ENCODE measurements around the gene DACT2.

DACT2 gene

DNA sequence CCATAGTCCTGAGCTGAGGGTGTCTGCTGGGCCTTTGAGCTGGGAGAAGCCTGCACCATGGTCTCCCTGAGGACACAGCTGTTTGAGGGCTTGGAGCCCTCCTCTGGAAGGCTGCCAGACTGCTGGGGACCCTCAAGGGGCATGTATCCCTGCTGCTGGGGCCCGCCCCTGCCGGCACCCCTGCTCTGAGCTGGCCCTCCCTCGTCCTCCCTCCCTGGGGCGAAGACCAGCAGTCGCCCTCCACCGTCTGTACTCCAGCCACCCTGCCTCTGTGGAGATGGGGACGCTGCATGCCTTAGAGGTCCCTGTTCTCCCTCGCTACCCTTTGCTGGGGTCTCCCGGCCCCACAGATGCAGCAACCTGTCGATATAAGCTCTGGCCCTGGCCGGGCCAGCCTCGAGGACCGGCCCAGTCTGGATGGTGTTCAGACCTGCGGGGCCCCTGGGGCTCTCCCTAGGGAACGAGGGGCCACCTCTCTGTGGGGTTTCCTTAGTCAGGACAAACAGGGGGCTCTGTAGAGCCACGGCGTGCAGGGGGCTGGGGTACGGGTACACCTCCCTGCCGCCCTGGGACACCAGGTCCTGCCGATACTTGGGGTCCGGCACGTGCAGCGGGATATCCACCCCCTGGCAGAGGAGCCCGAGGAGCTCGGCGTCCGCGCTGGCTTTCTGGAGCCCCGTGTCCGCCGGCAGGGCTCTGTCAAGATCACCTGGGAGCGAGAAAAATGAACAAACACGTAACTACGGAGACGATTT lies 11.0 kb downstream of the DACT2 start:
- in situ Hi-C loops (cut with MboI; ENCODE audit: low pct_unique_long_range_greater_than_20kb, low sequenced_read_pairs): no loop called here
- no peak for DNase-seq

DNA sequence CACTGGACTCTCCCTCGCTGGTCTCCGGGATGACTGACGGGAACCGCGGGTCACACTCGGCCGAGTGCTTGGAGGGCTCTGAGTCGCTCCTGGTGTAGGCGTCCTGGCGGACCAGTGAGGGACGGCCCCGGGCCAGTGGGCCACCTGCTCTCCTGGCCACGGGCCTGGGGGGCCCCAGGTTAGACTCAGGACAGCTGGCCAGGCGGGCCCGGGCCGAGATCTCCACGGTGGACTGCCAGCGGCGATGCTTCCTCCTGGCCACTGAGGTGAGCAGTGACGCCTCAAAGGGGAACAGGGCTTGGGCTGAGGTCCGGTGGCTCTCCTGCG lies 11.9 kb downstream of the DACT2 start:
- in situ Hi-C loops (cut with MboI; ENCODE audit: low pct_unique_long_range_greater_than_20kb, low sequenced_read_pairs): no loop called here
- DNase-seq: no peak

DNA sequence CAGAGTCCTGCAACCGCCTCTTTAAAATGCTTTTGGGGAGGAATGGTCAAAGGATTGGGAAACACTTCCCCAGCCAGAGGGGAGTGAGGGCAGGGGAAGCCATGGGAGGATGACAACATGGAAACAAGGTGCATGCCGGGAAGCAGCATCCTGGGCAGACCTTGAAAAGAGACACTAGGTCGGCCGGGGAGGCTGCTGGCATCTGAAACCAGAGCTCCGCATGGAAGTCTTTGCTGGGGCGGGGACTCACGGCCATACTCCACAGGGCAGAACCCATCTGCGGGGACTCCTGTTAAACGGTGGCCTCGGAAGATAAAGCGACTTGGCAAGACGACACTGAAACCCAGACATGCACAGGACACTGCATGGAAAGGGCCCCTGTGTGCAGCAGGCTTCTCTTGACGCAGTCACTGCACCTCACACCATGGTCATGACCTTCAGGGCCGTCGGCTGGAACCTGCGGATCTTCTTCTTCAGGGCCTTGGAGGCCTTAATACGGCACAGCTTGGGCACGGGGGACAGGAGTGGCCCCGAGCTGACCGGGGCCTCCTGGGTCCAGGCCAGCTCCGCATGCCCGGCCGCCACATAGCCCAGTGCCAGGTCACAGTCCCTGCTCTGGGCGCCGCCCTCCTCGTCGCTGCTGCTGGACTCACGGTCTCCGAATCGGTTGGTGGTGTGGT lies 12.4 kb downstream of the DACT2 start:
- no peak for DNase-seq
- in situ Hi-C loops (cut with MboI; ENCODE audit: low pct_unique_long_range_greater_than_20kb, low sequenced_read_pairs): no loop called here

DNA sequence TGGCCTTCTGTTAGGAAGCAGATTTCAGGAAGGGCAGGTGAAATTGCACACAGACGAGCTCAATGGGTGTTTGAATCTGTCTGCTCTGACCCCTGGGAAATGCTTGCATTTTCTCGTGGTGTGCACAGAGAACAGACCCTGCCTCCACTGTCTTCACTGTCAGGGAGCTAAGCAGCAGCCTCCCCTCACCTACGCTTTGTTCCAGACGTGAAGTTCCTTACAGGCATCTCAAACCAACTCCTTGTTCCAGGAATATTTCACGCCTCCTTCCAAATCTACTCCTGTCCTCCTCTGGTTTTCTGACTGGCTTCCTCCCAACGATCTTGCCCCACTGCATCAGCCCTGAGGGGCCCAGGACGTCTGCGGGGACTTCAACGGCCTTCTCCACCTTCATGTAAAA lies 13.7 kb downstream of the DACT2 start:
- DNase-seq: no peak
- in situ Hi-C loops (cut with MboI; ENCODE audit: low pct_unique_long_range_greater_than_20kb, low sequenced_read_pairs): no loop called here

DNA sequence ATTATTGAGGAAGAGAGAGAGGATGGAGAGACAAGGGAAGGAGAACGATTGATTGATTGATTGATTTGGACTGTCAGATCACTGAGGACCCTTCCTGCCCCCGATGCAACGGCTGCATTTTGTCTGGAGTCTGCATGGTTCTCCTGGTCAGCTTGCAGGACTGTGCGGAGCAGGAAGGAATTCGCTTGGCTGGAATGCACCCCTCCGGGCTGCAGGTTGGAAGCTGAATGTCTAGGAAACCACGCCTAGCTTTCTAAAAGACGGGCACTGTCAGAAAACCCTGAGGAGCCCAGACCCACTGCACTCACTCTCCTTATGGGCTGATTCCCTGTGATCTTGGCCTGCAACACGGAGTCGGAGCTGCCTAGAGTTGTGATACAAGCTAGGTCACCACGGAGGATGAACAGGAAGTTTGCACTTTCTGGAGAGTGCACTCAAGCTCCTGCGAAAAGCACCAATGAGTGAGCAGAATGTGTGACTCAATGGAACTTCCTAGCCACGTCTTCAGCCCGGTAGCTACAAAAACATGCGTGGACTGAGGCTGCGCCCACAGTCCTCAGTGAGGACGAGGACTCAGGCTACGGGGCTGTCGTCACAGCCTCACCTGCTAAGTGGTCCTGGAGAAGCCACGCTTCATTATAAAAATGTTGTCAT lies 14.4 kb downstream of the DACT2 start:
- in situ Hi-C loops (cut with MboI; ENCODE audit: low pct_unique_long_range_greater_than_20kb, low sequenced_read_pairs): no loop called here
- DNase-seq: no peak

DNA sequence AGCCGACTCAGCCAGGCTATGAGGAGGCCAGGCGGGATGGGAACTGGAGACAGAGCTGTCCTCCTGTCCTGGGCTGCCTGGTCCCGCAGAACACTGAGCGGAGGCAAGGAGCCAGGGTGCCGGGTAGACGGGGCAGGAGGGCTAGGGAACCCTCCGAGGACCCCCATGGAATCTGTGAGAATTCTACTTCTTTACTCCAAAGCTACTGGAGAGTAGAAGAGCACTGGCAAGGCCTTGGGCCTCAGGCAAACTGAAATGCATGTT lies 14.9 kb downstream of the DACT2 start:
- no peak for DNase-seq
- in situ Hi-C loops (cut with MboI; ENCODE audit: low pct_unique_long_range_greater_than_20kb, low sequenced_read_pairs): no loop called here

DNA sequence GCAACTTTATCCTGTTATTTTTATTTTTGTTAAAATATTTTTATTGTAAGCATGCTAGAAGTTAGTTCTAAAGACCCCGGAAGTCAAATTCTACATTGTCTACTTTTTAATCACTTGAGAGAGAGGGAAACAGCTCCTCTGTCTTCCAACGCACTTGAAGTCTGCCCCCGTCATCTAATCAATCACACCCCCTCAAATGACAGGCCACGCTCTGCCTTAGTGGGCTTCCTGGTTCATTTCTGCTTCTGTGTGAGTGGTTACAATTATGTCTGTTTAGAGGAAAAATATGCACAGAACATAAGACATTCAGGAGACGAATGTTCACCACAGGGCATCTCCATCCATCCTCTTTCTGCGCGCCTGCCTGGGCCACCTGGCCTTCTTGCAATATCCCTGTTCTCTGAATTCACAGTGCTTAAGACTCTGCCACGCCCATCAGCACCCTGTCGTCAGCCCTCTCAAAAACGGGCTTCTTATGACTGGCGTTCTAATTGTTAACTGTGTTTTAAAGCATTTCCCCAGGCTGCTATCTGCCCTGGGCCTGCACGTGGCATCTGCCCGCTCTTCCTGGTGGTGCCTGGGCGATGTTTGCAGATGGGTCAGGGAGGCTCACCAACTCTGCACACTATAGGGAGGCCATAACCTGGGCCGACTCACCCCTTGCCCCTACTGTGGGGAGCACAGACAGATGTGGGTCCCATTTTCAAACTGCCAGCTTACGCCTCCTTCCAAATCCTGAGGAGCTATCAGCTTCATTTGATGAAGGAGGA lies 15.4 kb downstream of the DACT2 start:
- in situ Hi-C loops (cut with MboI; ENCODE audit: low pct_unique_long_range_greater_than_20kb, low sequenced_read_pairs): no loop called here
- no peak for DNase-seq

DNA sequence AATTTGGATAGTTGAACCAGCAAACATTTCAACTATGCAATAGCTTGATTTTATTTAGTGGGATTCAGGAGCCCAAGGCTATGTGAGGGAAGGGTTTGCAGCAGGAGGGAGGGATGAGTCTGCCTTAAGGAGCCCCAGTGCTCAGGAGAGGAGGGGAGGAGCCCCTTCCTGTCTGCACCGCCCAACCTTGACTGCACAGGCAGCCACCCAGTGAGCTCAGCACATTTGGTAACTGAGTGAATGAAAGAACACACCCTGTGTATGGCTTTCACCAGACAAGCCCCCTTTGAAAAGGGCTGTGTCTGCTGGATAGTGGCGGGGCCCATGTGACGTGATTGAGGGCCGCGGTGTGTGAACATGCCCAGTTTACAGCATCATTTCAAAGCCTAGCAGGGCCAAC lies 17.0 kb downstream of the DACT2 start:
- in situ Hi-C loops (cut with MboI; ENCODE audit: low pct_unique_long_range_greater_than_20kb, low sequenced_read_pairs): no loop called here
- DNase-seq: no peak

DNA sequence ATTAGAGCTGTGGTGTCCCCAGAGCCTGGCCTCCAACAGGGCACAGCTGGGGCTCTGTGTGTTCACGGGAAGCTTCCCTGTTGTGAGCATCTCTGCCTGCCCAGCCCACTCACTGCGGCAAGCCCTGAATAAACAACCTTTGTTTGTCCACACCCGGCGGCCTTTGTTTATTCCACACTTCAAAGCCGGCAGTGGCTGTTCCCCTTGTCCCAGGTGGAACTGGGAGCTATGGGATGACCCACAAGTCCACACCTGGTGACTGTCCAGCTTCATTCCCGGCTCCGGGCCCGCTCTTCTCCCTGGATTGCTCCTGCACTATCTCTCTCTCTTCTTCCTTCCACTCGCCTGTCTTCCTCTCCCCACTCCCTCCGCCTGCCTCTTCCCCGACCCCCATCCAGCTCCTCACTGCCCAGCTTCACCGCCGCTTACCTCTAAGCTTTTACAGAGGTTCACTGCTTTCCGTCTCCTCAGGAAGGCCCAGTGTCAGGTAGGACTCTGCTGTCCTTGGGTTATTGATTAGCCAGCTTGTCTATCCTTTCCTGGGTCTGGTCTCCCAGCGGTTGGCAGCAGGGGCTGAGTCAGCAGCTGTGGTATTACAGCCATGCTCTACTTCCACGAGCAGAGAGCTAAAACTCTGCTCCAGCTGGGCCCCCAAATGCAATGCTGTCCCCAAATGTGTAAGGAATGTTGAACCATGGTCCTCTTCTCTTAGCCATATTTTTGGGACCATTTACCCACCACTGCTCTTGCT lies 17.8 kb downstream of the DACT2 start:
- in situ Hi-C loops (cut with MboI; ENCODE audit: low pct_unique_long_range_greater_than_20kb, low sequenced_read_pairs): no loop called here
- DNase-seq: no peak

DNA sequence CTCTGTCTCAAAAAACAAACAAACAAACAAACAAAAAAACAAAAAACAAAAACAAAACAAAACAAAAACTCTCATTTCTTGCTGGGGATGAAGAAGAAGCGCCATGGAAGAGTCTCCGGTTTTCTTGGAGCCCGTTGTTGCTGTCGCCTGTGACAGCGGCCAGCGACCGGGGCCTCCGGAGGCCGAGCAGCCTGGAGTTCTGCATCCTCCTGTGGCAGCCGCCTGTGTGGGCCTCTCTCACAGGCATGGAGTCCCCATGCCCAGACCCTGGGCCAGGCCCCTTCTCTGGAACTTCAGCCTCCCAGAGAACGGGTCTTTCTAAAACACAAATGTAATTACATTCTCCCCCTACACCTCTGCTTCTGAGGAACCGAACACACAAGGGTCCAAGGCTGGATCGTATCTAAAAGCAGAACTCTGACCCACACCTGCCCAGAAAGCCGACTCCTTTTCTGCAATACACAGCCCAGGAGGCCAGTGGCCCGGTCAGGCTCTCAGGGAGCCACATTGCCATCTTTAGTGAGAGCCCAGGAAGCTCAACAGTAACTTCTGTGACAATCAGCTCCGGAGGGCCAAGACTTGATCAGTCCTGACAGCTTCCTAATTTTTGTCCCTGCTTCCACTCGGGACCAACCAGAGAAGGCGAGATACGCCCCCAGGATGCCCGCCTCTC lies 18.5 kb downstream of the DACT2 start:
- in situ Hi-C loops (cut with MboI; ENCODE audit: low pct_unique_long_range_greater_than_20kb, low sequenced_read_pairs): no loop called here
- DNase-seq: no peak

DNA sequence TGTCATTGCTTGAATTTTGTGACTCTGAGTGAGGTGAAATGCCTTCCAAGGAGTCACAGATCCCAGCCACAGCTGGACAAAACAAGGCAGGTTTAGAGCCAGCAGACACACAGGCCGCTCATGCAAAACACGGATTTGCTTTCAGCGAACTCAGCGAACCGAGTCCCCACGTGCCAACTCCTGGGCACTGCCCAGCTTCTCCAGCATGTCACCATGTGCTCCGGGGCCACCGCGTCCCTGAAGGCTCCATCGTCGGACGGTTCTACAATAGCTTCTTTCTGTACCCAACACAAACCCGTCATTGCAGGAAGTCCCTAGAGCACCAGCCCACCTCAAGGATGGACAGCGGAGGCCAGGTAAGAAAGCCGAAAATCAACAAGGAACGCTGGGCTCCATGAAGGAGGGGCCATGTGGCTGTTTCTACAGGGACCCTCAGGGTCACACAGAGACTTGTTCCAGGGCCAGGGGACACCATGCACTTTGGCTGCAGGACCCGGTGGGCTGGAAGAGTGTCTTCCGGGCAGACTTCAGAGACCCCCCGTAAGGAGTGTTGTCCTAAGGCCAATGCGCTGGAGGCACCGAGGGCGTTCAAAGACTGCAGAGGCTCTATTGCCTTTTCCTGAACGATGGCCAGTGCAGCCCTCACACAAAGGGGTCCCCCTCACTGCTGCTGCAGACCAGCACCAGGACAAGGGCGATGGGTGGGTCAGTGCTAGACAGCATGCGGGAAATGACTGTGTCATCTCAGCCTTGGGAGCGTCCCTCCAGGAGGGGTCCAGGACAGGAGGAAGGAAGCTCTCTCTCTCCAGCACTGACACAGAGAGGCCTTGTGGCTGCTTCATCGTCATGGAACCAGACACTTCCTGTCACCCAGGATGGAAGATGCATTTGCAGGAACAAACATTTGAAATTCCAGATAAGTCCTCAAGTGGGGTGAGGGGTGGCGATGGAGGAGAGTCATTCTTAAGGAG lies 19.8 kb downstream of the DACT2 start:
- in situ Hi-C loops (cut with MboI; ENCODE audit: low pct_unique_long_range_greater_than_20kb, low sequenced_read_pairs): no loop called here
- DNase-seq: no peak

DNA sequence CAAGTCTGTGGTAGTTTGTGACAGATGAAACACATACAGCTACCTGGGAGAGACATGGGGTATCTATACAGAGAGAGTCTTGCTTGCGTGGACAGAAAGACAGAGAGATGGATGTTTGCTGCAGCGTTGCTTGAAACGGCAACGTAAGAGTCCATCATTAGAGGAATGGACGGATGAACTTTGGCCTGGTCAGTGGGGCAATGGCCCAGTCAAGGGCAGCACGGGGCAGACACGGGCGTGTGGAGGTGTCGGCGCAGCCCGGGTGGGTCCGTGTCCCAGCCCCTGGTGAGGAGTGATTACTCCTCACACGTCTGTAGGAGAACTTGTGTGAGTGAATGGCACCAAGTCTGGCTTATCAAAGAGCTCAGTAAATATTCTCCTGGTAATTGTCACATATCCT lies 21.9 kb downstream of the DACT2 start:
- DNase-seq: no peak
- in situ Hi-C loops (cut with MboI; ENCODE audit: low pct_unique_long_range_greater_than_20kb, low sequenced_read_pairs): no loop called here

DNA sequence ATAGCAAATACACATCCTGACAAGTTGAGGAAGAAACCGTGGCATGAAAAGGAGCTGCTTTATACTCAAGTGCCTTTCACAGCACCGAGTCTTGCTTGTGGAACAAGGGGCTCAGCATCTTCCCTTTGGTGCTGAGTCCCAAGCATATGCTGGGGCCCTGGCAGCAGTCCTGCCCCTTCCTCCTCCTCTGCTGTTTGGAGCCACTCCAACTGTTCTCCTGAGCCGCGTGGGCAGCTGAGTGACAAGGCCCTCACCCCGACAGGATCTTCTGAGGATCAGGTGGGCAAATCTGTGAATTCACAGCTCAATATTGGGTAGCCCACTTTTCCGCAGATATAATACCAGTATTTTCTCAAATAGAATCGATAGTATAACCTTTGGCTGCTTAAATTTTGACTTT lies 24.7 kb downstream of the DACT2 start:
- DNase-seq: no peak
- in situ Hi-C loops (cut with MboI; ENCODE audit: low pct_unique_long_range_greater_than_20kb, low sequenced_read_pairs): no loop called here

DNA sequence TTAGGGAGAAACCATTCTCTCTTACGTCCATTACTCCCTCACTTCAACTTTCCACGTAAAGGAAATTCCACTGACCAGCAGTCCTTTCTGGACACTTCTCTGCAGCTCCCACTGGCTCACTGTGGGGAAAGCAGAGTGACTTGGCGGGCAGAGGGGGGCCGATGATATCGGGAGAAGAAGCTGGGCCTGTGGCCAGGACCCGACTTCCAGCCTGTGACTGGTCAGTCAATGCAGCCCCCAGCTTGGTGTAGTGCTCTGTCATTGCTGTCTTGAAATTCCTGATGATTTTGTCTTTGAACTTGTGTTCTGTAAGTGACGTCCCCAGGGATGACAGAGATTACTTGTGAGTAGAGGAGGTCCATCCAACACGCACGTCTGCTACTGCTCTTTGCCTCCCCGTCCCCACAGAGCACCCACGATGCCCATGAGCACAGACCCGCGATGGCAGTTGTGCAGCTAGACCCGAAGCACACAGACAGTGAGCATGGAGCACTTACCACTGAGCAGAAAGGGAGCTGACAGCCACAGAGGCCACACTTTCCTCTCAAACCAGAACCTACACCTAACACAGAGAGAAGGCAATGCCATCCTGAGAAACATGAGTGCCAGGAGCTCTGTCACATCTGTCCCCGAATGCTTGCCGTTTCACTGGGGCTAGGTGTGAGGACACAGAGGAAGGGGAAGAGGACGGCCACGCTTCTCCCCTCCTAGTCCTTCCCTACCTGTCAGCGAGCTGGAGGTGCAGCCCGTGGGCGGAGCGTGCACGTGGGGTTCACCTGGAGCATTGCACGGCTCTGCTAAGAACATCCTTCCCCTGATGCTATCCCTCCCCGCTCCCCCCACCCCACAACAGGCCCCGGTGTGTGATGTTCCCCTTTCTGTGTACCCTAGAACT lies 25.7 kb downstream of the DACT2 start:
- DNase-seq: no peak
- in situ Hi-C loops (cut with MboI; ENCODE audit: low pct_unique_long_range_greater_than_20kb, low sequenced_read_pairs): no loop called here

DNA sequence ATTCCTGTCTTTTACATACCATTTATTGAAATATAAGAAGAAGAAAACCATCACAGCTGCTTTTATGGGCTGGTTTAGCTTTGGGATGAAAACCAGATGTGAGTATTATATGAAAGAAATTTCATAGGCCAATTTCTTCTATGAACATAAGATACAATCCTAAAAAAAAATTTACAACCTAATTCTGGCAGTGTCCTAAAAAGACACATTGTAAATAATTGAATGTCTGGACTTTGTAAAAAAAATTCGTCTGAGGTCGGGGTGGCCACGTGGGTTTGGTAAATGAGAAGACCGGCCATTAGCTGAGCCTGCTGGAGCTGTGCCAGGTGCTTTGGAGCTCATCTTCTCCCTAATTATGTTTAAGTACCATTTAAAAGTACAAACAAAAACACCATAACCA lies 26.8 kb downstream of the DACT2 start:
- DNase-seq: no peak
- in situ Hi-C loops (cut with MboI; ENCODE audit: low pct_unique_long_range_greater_than_20kb, low sequenced_read_pairs): no loop called here

DNA sequence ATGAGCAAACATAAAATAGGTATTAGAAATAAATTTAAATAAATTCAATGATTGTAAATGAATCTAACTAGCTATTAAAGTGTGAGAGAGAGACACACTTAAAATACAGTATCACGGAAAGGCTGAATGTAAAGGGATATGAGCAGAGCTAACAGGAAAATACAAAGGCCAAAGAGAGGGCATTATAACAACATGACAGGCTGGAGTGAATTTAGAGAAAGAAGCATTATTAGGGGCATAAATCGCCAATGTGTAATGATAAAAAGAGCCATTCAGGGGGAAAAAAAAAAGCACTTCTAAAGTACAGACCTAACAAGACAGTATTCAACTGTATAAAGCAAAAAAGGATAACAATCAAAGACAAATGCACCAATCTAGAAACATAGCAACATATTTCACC lies 28.1 kb downstream of the DACT2 start:
- in situ Hi-C loops (cut with MboI; ENCODE audit: low pct_unique_long_range_greater_than_20kb, low sequenced_read_pairs): no loop called here

DNA sequence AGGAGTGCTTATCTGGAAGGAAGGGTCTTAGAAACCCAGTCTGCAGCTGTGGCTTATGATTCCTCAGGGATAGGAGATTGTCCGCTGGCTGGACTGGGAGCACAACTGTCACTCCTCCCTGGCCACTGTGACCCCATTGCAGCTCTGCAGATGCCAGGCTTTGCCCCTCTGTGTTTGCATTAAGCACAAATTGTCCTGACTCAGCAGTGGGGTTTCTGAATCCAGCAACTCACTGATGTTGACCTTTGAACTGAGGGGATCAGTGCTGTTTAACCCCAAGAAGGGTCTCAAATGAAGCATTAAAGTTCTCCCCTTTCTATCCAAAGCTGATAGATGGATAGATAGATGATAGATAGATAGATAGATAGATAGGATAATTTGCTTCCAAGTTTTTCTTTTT lies 29.5 kb downstream of the DACT2 start:
- in situ Hi-C loops (cut with MboI; ENCODE audit: low pct_unique_long_range_greater_than_20kb, low sequenced_read_pairs): no loop called here
- no peak for DNase-seq

More for the DNA sequence above, 28.1 kb downstream of the DACT2 start:
- no peak for DNase-seq

Data from KBM-7 (cell line).